CD14-positive monocyte (primary cell): ENCODE results near the gene NEK2. TPM values are rescaled to one million over a fixed set of nuclear protein-coding genes. Genes with fewer than 3 reads are reported as not detected.

Experiments used
- DNase-seq, 3 donors: peaks; one replicate each; pipeline ENCODE4 v3.0.0-alpha.2; 2011 to 2022
- H2AFZ ChIP-seq: 2 replicates; pipeline ENCODE4 v1.6.0; 2012; ENCODE audit warnings: mild to moderate bottlenecking, low read depth, low read length, inconsistent platforms; ENCODE audit not compliant: insufficient read depth, poor library complexity, severe bottlenecking
- H3K27ac ChIP-seq, 2 donors: 1 replicate in 1 of 2; 2 replicates in 1 of 2; pipeline ENCODE4 v1.5.1; 2012 to 2013; ENCODE audit warnings: low read length in 2 of 2, control low read depth in 1 of 2, inconsistent platforms in 1 of 2, low read depth in 1 of 2, mild to moderate bottlenecking in 1 of 2
- H3K27me3 ChIP-seq, 2 donors: one replicate each; pipeline versions ENCODE4 v1.6.0 to v1.6.1; 2011 to 2013; ENCODE audit warnings: low read length in 2 of 2; ENCODE audit not compliant: control insufficient read depth in 2 of 2, insufficient read depth in 2 of 2
- H3K36me3 ChIP-seq, 2 donors: replicated peaks in 1 of 2; 1 replicate in 1 of 2; 2 replicates in 1 of 2; pipeline versions ENCODE4 v1.5.1 to v1.6.1; 2012 to 2013; ENCODE audit warnings: low read length in 2 of 2, control low read depth in 1 of 2, inconsistent platforms in 1 of 2, mild to moderate bottlenecking in 1 of 2; ENCODE audit not compliant: insufficient read depth in 2 of 2, control insufficient read depth in 1 of 2
- H3K4me1 ChIP-seq, 2 donors: 1 replicate in 1 of 2; 2 replicates in 1 of 2; pipeline versions ENCODE4 v1.5.1 to v1.6.1; 2012 to 2013; ENCODE audit warnings: low read length in 2 of 2, control low read depth in 1 of 2, inconsistent platforms in 1 of 2, mild to moderate bottlenecking in 1 of 2, moderate library complexity in 1 of 2; ENCODE audit not compliant: insufficient read depth in 2 of 2, control insufficient read depth in 1 of 2
- H3K4me2 ChIP-seq: replicated peaks from 2 replicates; pipeline ENCODE3; 2012; ENCODE audit warnings: low read length, moderate library complexity, mild to moderate bottlenecking; ENCODE audit not compliant: poor library complexity, severe bottlenecking; ENCODE audit errors: extremely low read depth
- H3K4me3 ChIP-seq, 3 experiments: fragments of 200-600 bp in 1 of 3; sonication (generic) in 1 of 3; replicated peaks in 1 of 3; 1 replicate in 2 of 3; 2 replicates in 1 of 3; pipeline ENCODE4 v1.5.1; 2011 to 2013; ENCODE audit warnings: low read length in 3 of 3, mild to moderate bottlenecking in 3 of 3, control low read depth in 2 of 3, low read depth in 2 of 3, inconsistent platforms in 1 of 3, moderate library complexity in 1 of 3
- H3K79me2 ChIP-seq: 2 replicates; pipeline ENCODE4 v1.6.0; 2012; ENCODE audit warnings: mild to moderate bottlenecking, control low read depth, inconsistent platforms, low read length, moderate library complexity; ENCODE audit not compliant: insufficient read depth
- H3K9ac ChIP-seq: 2 replicates; pipeline ENCODE4 v1.6.0; 2017; ENCODE audit warnings: low read length, mild to moderate bottlenecking; ENCODE audit not compliant: insufficient read depth, poor library complexity, severe bottlenecking
- H3K9me3 ChIP-seq, 2 donors: replicated peaks in 1 of 2; 1 replicate in 1 of 2; 2 replicates in 1 of 2; pipeline versions ENCODE4 v1.5.1 to v1.6.1; 2012 to 2013; ENCODE audit warnings: low read length in 2 of 2, control low read depth in 1 of 2; ENCODE audit not compliant: control insufficient read depth in 1 of 2, insufficient read depth in 1 of 2
- H4K20me1 ChIP-seq: 2 replicates; pipeline ENCODE4 v1.6.0; 2012; ENCODE audit warnings: mild to moderate bottlenecking, low read length, control low read depth, moderate library complexity; ENCODE audit not compliant: insufficient read depth
- H3K27ac Mint-ChIP-seq, 7 donors: one replicate each; pipeline ENCODE4 v1.8.0; 2020; ENCODE audit warnings: mild to moderate bottlenecking in 7 of 7, mixed read lengths in 7 of 7, moderate library complexity in 6 of 7, inconsistent platforms in 2 of 7
- H3K27me3 Mint-ChIP-seq, 3 donors: one replicate each; pipeline ENCODE4 v1.8.0; 2021 to 2022; ENCODE audit warnings: low read depth in 3 of 3, mild to moderate bottlenecking in 3 of 3, mixed read lengths in 3 of 3, moderate library complexity in 3 of 3, inconsistent platforms in 1 of 3
- H3K36me3 Mint-ChIP-seq, 2 donors: one replicate each; pipeline ENCODE4 v1.8.0; 2020; ENCODE audit warnings: mixed read lengths in 2 of 2, inconsistent platforms in 1 of 2, mild to moderate bottlenecking in 1 of 2
- H3K4me1 Mint-ChIP-seq: one replicate; pipeline ENCODE4 v1.8.0; 2020; ENCODE audit warnings: mild to moderate bottlenecking, mixed read lengths
- H3K4me3 Mint-ChIP-seq, 2 donors: one replicate each; pipeline ENCODE4 v1.8.0; 2020; ENCODE audit warnings: mild to moderate bottlenecking in 2 of 2, mixed read lengths in 2 of 2, moderate library complexity in 1 of 2
- H3K9me3 Mint-ChIP-seq, 7 donors: one replicate each; pipeline ENCODE4 v1.8.0; 2020 to 2022; ENCODE audit warnings: mixed read lengths in 7 of 7, mild to moderate bottlenecking in 6 of 7, moderate library complexity in 6 of 7, inconsistent platforms in 2 of 7
- WGBS: methylation state at CpG from one replicate; pipeline ENCODE4 v1.1.5; 2013; ENCODE audit warnings: missing lambda C conversion rate; ENCODE audit not compliant: insufficient coverage; 5-methylcytosine and 5-hydroxymethylcytosine counted together
- intact Hi-C, 2 donors: fragments of 100-400 bp; cut with micrococcal nuclease; formaldehyde crosslinking; loops; one replicate each; pipeline versions ENCODE4 v1.15.0 to v1.15.1; 2023
- polyA plus RNA-seq, 3 donors: library from polyadenylated mRNA; depleted of rRNA in 1 of 3; unstranded in 2 of 3; stranded (reverse) in 1 of 3; fragments of 300-500 nt in 2 of 3; fragments of >200 nt in 1 of 3; fragmentation: Illumina TruSeq in 2 of 3; gene quantifications; 1 replicate in 2 of 3; 2 replicates in 1 of 3; pipeline ENCODE4 v1.2.3, GENCODE V29; 2012 to 2021
- TF ChIP-seq, protein P1 (sequence below): fragments of 200-600 bp; IDR thresholded peaks from one replicate; pipeline ENCODE4 v1.8.0; 2022; ENCODE audit warnings: antibody characterized with exemption, mild to moderate bottlenecking

The NEK2 gene
- polyA plus RNA-seq, 3 donors, result not detected

- H3K36me3 ChIP-seq, result no peaks in the 10 kb centered on the region
- H3K9me3 ChIP-seq, result peaks cover 8 to 9% of the 10 kb centered on the region in 2 donors
- no peak overlapping the region for H3K9ac ChIP-seq
- TF ChIP-seq, protein P1, sequence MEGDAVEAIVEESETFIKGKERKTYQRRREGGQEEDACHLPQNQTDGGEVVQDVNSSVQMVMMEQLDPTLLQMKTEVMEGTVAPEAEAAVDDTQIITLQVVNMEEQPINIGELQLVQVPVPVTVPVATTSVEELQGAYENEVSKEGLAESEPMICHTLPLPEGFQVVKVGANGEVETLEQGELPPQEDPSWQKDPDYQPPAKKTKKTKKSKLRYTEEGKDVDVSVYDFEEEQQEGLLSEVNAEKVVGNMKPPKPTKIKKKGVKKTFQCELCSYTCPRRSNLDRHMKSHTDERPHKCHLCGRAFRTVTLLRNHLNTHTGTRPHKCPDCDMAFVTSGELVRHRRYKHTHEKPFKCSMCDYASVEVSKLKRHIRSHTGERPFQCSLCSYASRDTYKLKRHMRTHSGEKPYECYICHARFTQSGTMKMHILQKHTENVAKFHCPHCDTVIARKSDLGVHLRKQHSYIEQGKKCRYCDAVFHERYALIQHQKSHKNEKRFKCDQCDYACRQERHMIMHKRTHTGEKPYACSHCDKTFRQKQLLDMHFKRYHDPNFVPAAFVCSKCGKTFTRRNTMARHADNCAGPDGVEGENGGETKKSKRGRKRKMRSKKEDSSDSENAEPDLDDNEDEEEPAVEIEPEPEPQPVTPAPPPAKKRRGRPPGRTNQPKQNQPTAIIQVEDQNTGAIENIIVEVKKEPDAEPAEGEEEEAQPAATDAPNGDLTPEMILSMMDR, result peak; percentile 98
- Mint-ChIP-seq H3K4me1 (peaks cover 16% of the 10 kb centered on the region), H3K27me3 (peaks cover 6 to 16% (median 7%) of the 10 kb centered on the region in 3 donors), H3K27ac (no peak overlapping the region), H3K4me3 (peak overlapping the region; percentile 65 to 84), H3K9me3 (peaks cover 3 to 12% (median 10%) of the 10 kb centered on the region in 7 donors), H3K36me3 (peaks cover 0 to 6% of the 10 kb centered on the region in 2 donors)
- H3K27ac ChIP-seq, result no peak overlapping the region
- H4K20me1 ChIP-seq, result no peaks in the 10 kb centered on the region
- H3K79me2 ChIP-seq, result no peaks in the 10 kb centered on the region
- peaks cover 4 to 15% of the 10 kb centered on the region in 2 donors for H3K4me1 ChIP-seq
- peak; percentile 45 to 59 (median 55) for DNase-seq
- WGBS, result 9% methylated on average over 14 of the region's 29 CpGs
- H3K4me2 ChIP-seq, result peak overlapping the region; percentile 59
- no peaks in the 10 kb centered on the region for H3K27me3 ChIP-seq
- H3K4me3 ChIP-seq, result peak overlapping the region in 1 of 3 experiments; percentile 55
- peak overlapping the region; percentile 61 for H2AFZ ChIP-seq
- intact Hi-C loops, result loop anchor here in 1 of 2 donors (2.0 kb wide), 1 partner anchor 132 kb away; the partner anchor contains the start of gene LPGAT1
Measured at GRCh38 chr1:211698161-211699026, 23.0 kb upstream of the NEK2 start.

- peaks cover 3 to 12% (median 11%) of the 10 kb centered on the region in 7 donors for H3K9me3 Mint-ChIP-seq
- DNase-seq, result no peak
- Histone ChIP-seq H3K9ac (no peak overlapping the region), H3K79me2 (no peaks in the 10 kb centered on the region), H3K36me3 (no peaks in the 10 kb centered on the region), H3K27ac (no peak overlapping the region), H3K9me3 (peaks cover 8 to 9% of the 10 kb centered on the region in 2 donors), H4K20me1 (no peaks in the 10 kb centered on the region), H3K4me1 (peaks cover 4 to 10% of the 10 kb centered on the region in 2 donors), H3K4me2 (no peak overlapping the region), H3K4me3 (no peak overlapping the region), H2AFZ (no peak overlapping the region), H3K27me3 (no peaks in the 10 kb centered on the region)
- no peak overlapping the region for H3K4me3 Mint-ChIP-seq
- TF ChIP-seq, protein P1, result no peak
- 88% methylated on average over 1 of the region's 1 CpG for WGBS
- H3K4me1 Mint-ChIP-seq, result peaks cover 13% of the 10 kb centered on the region
- no peak overlapping the region for H3K27ac Mint-ChIP-seq
- intact Hi-C loops, result no loop called here
- H3K27me3 Mint-ChIP-seq, result peaks cover 5 to 16% (median 6%) of the 10 kb centered on the region in 3 donors
- peaks cover 0 to 6% of the 10 kb centered on the region in 2 donors for H3K36me3 Mint-ChIP-seq
Measured at GRCh38 chr1:211697356-211697755, 21.9 kb upstream of the NEK2 start.
